ENCODE measurements around the gene USP27X.

- TF ChIP-seq POLR2A (IDR thresholded peaks at IDR 0.05) (no peak), CTCF (IDR thresholded peaks at IDR 0.05) (no peak), EP300 (IDR thresholded peaks at IDR 0.05) (no peak), POLR2AphosphoS5 (IDR thresholded peaks at IDR 0.05) (no peak)
Measured at GRCh38 chrX:49862093-49862492, 17.2 kb upstream of the USP27X start.
